SW 1271 (cell line): ENCODE results near the gene RNF113B.
A peak's percentile ranks its signal among the peaks of the same experiment; 100 is the strongest.

Experiments used
- DNase-seq, 2 experiments: peaks; one replicate each; lab custom pipeline; 2025; lab: John Stamatoyannopoulos, UW

RNF113B gene

DNA sequence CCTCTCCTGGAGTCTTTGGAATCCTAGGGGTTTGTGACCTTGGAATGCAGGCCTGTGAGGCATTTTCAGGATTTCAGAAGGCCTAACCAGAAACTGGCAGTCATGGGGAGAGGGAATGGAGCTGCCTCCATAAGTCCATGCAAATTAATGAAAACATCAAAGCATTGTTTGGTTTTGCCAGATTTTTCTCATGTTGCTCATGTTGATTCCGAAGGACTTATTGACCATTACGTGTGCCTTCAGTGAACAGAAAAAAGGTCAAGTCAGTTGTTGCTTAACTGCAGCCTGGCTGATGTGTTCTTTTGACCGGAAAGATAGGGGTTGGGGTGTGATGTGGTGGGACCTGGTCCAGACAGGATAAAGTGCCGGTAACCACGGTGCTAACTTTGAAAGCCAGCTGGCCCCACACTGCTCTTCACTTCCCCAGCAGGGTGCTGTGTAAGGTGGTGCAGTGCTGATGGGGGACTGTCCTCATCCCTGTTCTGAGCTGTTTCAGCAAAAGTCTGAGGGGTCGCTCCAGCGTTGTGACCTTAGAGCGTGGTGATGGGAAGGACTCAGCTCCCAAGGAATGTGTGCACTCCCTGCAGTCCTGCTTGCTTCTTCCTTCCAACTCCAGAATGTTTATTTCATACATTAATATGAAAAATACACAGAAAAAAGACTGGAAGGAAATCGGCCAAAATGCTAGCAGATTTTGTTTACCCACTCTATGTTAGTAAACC is 3.5 kb downstream of the RNF113B start:
- no peak for DNase-seq

GRCh38 chr13:98172590-98173422 is 4.3 kb downstream of the RNF113B start:
- no peak for DNase-seq

DNA sequence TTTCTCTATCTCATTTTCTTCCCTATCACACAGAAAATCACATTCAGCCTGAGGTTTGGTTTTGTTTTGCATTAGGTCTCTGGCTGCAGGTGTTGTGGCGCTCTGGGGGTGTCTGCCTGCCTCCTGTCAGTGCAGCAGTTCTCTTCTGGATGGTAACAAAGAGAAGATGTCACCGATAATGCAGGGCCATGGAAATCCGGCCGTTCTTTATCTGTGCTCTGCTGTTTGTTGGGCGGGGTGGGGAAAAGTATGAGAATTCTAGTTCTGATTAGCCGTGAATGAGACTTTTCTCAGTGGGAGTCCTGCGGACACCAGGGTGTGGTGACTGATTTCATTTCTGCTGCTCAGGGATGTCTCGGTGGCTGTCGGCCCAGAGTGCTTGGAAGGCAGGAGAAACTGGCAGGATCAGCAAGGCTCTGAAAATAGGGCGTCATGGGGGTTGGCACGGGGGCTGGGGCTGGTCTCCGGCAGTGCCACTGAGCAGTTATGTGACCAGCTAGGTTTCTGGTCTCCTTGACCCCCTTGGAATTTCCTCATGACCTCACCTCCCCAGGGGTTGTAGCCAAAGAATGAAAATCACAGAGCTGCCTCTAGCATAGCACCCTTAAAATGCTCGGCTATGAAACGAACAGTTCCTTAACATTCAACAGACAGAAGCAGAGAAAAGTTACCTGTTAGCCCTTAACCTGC is 5.0 kb downstream of the RNF113B start:
- DNase-seq: no peak

- no peak for DNase-seq
These were observed 7.7 kb downstream of the RNF113B start for GRCh38 chr13:98169331-98169730.

- no peak for DNase-seq
These were observed 14.1 kb downstream of the RNF113B start for GRCh38 chr13:98162935-98163334.

- DNase-seq: no peak
These were observed 18.7 kb downstream of the RNF113B start for GRCh38 chr13:98158172-98158899.

DNA sequence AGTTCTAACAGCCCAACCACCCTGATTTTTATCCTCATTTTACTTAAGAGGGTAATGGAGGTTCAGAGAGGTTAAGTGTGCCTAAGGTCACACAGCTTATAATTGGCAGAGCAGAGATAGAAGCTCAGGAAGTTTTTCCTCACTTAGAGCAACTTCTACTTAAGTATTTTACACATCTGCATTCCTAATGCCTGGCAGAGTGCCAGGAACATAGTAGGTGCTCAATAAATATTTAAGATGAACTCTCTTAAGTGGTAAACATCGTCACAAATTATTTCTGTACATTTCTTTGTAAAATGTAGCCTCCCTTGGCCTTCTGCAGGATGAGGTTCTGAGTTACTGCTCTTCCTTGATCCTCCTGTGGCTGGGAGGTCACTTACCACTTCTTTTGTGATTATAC is 19.5 kb downstream of the RNF113B start:
- DNase-seq: no peak

GRCh38 chr13:98157188-98157587 is 19.9 kb downstream of the RNF113B start:
- no peak for DNase-seq

DNA sequence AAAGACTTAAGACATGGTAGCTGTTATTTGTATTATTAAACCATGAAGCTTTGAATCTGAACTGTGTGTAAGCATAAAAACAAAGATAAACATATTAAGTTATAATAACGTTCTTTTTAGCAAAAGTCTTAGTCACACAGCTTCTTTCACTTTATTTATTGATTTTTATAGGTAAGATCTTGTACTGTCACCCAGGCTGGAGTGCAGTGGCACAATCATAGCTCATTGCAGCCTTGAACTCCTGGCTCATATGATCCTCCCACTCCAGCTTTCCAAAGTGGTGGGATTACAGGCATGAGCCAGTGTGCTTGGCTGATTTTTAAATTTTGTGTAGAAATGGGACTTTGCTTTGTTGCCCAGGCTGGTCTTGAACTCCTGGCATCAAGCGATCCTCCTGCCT is 20.8 kb downstream of the RNF113B start:
- DNase-seq: no peak

DNA sequence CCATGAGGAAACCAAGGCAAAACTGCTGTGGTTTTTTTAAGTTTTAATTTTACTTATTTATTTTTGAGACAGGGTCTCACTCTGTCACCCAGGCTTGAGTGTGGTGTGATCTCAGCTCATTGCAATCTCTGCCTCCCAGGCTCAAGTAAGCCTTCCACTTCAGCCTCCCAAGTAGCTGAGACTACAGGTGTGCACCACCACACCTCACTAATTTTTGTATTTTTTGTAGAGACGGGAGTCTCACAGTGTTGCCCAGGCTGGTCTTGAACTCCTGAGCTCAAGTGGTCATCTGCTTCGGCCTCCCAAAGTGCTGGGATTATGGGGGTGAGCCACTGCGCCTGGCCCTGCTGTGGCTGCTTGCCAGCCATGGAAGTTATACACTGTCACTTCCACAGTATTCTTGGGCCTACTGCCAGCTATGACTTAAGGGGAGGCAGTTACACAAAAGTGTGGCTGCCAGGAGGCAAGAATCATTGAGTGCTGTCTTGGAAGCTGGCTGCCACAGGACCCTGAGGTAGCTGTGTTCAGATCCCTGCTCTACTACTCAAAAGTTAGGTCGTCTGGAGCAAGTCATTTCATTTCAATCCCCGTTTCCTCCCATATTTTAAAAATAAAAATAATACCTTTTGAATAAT is 21.5 kb downstream of the RNF113B start:
- no peak for DNase-seq

GRCh38 chr13:98150832-98151479 is 26.1 kb downstream of the RNF113B start:
- DNase-seq: no peak

DNA sequence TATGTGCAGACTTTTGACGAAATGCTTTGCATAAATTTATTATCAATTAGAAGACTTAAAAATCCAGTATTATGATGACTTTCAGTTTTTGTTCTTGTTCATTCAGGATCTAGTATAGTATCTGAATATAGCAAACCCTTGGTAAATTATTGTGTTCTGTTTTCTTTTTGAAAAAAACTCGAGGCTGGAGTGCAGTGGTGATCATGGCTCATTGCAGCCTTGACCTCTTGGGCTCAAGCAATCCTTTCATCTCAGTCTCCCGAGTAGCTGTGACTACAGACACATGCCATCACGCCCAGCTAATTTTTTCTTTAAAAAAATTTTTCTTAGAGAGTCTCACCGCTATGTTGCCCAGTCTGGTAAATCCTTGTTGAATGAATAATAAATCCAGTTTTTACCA is 29.5 kb downstream of the RNF113B start:
- no peak for DNase-seq

- DNase-seq: peak in 1 of 2 experiments; percentile 23
These were observed 32.2 kb downstream of the RNF113B start for GRCh38 chr13:98144801-98145350.

DNA sequence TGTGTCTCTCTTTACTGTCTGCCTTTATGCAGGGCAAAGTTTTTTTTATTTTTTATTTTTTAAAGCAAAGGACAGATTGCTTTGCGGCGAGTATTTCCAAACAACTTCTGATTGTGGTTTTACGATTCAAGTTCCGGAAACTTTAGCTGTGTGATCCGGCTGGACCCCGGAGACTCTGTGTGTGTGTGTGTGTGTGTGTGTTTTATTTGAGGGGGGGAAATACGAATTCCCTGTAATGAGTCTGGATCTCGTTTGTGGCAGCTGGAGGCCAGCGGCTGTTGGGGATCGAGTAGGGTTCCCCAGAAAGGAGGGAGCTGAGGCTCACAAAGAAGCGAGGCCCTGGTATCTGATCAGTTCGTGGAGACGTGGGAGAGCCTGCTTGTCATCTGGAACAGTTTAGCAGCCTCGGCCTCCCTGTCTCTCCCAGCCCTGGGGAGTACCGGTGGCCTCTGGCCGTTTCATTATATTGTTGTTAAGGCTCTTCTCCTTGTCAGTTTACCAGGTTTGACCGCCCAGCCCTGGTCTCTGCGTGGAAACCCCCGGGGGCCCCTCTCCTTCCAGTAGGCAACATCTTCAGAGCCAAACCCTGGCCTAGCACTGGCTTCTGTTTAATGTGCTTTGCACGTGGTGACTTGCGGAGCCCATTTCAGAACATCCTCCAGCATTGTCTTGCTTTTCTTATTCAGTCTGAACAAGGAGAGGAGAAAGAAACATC is 32.9 kb downstream of the RNF113B start:
- DNase-seq: no peak

DNA sequence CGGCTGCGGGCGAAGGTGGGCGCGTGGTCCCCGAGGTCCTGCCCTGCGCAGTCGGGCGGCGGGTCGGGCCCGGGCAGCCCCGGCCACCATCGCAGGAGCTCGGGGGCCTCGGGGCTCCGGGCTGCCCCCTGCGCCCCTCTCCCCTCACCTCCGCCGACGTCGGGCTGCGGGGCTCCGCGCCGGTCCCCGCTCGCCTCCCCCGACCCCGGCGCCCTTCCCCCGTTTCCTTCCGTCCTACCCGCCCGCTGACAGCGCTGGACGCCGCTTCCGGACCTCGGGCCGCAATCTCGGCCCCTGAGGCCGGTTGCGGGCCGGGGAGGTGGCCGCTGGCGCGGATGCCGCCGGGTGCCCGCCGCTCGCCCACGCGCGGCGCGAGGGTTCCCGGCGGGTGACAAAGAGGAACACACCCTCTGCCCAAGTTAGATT is 33.5 kb downstream of the RNF113B start:
- DNase-seq: no peak

- peak in 1 of 2 experiments; percentile 55 for DNase-seq
These were observed 33.9 kb downstream of the RNF113B start for GRCh38 chr13:98143157-98143553.

GRCh38 chr13:98142380-98143156 is 34.5 kb downstream of the RNF113B start, which contains the start of gene FARP1:
Gene FARP1, plus strand, starts transcription at chr13:98143094. Its CDS starts 70,149 bp downstream, at chr13:98213243.
- peak in 1 of 2 experiments; percentile 62 for DNase-seq

GRCh38 chr13:98141509-98142379 is 35.3 kb downstream of the RNF113B start:
- no peak for DNase-seq
